HG03159 (cell line): ENCODE results near the gene STX16.

Experiments used
- ATAC-seq: cut with Tn5 transposase; IDR thresholded peaks from one replicate; pipeline ENCODE4 v1.9.1; 2021; ENCODE audit warnings: mild to moderate bottlenecking, moderate library complexity; ENCODE audit not compliant: unreplicated experiment

The STX16 gene

GRCh38 chr20:58708246-58708931 lies 57.3 kb downstream of the STX16 start:
- no peak for ATAC-seq

- ATAC-seq, result no peak
These were observed 58.1 kb downstream of the STX16 start for GRCh38 chr20:58709013-58709702.

GRCh38 chr20:58709703-58710039 lies 58.6 kb downstream of the STX16 start:
- no peak for ATAC-seq

- no peak for ATAC-seq
These were observed 59.6 kb downstream of the STX16 start for GRCh38 chr20:58710481-58711265.

- ATAC-seq, result no peak
These were observed 60.4 kb downstream of the STX16 start for GRCh38 chr20:58711266-58712051.

GRCh38 chr20:58712151-58712791 lies 61.2 kb downstream of the STX16 start:
- no peak for ATAC-seq

GRCh38 chr20:58712806-58713731 lies 62.0 kb downstream of the STX16 start:
- ATAC-seq, result no peak

GRCh38 chr20:58713801-58714339 lies 62.8 kb downstream of the STX16 start:
- no peak for ATAC-seq

- no peak for ATAC-seq
These were observed 63.3 kb downstream of the STX16 start for GRCh38 chr20:58714340-58714922.

- ATAC-seq, result no peak
These were observed 63.9 kb downstream of the STX16 start for GRCh38 chr20:58714923-58715351.

GRCh38 chr20:58715391-58715800 lies 64.3 kb downstream of the STX16 start:
- no peak for ATAC-seq

- no peak for ATAC-seq
These were observed 64.9 kb downstream of the STX16 start for GRCh38 chr20:58715801-58716475.

GRCh38 chr20:58716476-58717277 lies 65.6 kb downstream of the STX16 start:
- ATAC-seq, result no peak

GRCh38 chr20:58717278-58718091 lies 66.4 kb downstream of the STX16 start:
- no peak for ATAC-seq

- ATAC-seq, result no peak
These were observed 67.1 kb downstream of the STX16 start for GRCh38 chr20:58718121-58718563.

GRCh38 chr20:58718729-58719128 lies 67.6 kb downstream of the STX16 start:
- no peak for ATAC-seq

- ATAC-seq, result no peak
These were observed 68.2 kb downstream of the STX16 start for GRCh38 chr20:58719258-58719657.
